Activated CD4-positive, alpha-beta T cell treated with anti-CD3 and anti-CD28 coated beads for 24 hours (primary cell): ENCODE data around the gene BHLHE41.

Source experiments
- DNase-seq, 2 donors: peaks; one replicate each; pipeline ENCODE4 v3.0.0-alpha.2; 2020; ENCODE audit warnings: low read depth in 2 of 2

The BHLHE41 gene

DNA sequence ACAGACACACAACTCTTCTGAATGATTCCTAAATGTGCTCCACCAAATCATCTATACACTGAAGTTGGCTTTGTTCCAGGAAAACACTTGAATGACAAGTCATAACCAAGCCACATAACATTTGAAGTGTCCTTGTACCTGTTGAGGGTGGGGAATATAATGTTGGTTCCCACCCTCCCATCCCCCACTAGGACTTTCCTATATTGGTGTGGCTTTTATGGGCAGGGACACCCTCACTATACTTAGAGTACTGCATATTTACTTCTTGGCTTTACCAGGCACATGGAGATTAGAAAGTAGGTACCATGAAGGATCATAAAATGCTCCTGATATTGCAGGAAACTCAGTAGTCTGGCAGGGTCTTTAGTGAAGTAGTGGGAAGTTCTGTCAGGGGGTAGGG is 9.7 kb upstream of the BHLHE41 start:
- no peak for DNase-seq

DNA sequence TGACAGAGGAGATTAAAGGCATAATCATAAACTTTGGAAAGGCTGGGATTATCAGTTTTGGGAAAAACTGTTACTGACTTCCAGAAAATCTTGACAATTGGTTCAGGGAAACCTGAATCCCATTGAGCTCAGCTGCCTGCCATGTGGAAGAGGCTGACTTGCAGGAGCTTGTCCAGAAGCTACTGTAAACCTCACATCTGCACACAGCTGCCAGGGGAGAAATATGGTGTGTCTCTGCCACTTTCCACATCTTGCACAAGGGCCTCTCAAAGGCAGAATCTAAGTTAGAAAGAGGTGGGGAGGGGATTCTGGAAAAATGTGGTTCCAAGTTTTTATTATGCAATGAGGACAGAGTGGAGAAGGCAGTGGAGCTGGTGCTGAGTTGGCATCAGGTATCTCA is 8.7 kb upstream of the BHLHE41 start:
- no peak for DNase-seq

DNA sequence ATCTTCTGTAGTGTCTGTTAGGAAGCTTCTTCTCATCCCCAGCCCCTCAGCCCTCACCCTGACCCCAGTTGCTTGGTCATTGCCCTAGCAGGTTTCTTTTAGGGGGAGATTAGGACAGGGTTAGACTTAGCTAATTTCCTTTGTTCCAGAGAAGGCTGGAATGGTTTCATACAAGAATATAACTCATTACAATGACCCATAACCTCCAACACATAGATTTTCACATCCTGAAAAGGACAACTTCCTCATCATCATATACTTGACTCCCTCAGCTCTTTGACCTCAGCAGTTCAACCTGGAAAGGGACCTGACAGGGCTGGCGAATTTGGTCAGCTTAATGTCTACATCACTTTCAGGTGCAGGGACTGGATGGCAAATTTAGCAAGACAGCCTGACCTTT is 8.0 kb upstream of the BHLHE41 start:
- no peak for DNase-seq

DNA sequence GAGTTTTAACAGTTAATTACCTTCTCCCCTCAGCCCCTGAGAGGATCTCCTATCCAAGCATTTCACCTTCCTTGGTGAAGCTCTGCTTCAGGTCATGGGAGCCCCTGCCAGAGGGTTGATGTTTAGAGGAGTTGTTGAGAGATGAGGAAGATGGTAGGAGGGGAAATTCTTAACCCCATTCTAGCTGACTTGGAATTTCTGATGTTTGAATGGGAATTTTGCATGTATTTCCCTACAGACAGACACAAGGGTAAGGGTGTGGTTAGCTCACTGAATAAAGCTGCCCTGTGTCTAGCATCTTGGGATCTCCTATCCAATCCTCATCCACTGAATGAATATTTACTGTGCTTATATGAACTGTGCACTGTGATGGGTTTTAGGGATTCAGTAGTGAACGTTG is 7.1 kb upstream of the BHLHE41 start:
- DNase-seq = no peak

GRCh38 chr12:26130728-26131127 is 5.9 kb upstream of the BHLHE41 start:
- no peak for DNase-seq

DNA sequence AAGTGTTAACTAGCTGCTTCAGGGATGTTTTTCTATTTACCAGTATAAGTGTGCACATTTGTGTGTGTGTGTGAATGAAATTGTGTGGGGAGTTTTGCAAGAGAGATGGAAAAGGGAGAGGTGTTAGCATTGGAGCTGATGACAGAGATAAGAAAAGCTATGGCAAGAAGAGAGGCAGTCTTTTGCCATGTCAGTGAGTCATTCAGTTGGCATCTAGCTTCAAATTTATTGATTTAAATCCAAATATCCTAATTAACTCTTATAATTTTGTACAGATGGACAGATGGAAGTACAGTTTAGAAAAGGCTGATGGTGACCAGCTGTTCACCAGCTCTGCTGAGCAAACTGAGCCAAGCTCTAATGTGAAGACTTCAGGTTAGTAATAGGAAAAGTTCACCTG is 3.3 kb upstream of the BHLHE41 start:
- DNase-seq = no peak

GRCh38 chr12:26127404-26127803 is 2.6 kb upstream of the BHLHE41 start:
- DNase-seq = no peak

GRCh38 chr12:26126340-26127284 is 1.8 kb upstream of the BHLHE41 start:
- peak in 1 of 2 donors; percentile 23 for DNase-seq

- peak in 1 of 2 donors; percentile 40 for DNase-seq
Measured at GRCh38 chr12:26125400-26126339, 833 bp upstream of the BHLHE41 start.

DNA sequence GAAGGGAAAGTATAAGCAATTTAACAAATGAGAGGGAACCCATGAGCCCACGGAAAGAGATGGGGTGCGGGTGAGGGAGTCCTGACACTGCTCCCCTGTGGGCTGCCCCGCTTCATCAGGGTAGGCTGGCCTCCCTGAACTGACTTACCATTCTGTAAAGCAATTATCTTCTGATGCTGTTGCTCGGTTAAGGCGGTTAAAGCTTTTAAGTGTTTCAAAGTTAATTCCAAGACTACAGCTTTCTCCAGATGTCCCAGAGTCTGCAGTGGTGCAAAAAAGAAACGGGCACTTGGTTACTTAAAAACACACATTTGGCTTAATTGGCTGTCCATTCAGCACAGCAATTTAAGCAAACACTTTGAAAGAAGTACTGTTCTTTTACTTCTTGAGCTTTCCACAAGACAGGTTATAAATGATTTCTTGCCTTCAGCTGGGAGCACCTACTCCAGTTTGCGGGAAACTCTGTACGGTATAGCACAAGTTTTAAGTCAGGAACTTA is 1.3 kb downstream of the BHLHE41 start:
- DNase-seq = no peak

DNA sequence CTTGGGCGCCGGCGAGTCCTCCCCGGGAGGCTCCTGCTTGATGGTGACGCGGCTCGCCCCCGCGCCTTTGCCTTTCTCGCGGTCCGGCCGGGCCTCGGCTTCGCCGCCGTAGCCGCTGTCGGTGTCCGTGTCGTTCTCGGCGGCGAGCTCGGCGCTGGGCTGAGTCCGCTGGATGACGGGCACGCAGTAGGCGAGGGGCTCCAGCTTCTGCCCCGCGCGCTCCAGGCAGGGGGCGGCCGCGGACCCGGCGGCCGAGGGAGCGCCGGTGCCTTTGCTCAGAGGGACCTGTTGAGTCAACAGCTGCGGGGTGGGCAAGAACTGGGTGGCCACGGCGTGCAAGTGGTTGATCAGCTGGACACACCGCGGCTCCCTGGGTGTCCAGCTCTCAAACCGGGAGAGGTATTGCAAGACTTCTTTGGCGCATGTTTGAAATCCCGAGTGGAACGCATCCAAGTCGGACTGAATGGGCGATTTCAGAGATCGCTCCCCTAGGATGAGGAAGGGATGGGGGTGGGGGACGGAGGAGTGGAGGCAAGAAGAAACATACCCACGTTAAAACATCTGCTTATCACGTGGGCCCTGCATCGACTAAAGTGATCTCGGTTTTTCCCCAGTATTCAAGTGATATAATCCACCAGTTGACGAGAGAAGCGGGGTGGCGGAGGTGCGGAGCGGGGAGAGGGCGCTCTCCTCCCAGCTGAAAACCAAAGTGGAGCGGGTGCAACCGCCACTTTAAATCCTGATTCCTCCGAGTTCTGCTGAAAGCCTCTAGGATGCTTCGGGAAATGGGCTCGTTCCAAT is 2.0 kb downstream of the BHLHE41 start:
- no peak for DNase-seq

- DNase-seq = no peak
Measured at GRCh38 chr12:26122061-26122680, 2.7 kb downstream of the BHLHE41 start.

GRCh38 chr12:26121323-26122060 is 3.3 kb downstream of the BHLHE41 start:
- DNase-seq = no peak

- no peak for DNase-seq
Measured at GRCh38 chr12:26120561-26121274, 4.1 kb downstream of the BHLHE41 start.

GRCh38 chr12:26119391-26119989 is 5.3 kb downstream of the BHLHE41 start:
- DNase-seq = no peak

DNA sequence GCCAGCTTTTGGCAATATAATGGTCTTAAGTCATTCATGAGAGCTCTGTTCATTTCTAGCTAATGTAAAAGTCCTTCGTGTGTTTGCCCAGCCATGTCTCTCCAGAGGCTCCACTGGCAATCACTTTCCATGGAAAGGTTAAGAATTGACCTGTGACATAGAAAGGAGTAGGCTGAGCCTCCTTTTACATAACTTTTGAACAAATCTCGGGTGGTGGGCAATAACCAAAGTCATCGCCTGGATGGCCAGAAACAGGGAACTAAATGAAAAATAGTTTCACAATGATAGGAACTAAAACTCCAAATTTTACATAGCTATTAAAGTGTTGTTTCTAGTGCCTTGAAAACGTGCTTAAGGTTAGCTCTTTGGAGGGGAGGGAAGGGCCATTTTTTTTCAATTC is 6.5 kb downstream of the BHLHE41 start:
- no peak for DNase-seq

- no peak for DNase-seq
Measured at GRCh38 chr12:26116829-26117715, 7.8 kb downstream of the BHLHE41 start.

DNA sequence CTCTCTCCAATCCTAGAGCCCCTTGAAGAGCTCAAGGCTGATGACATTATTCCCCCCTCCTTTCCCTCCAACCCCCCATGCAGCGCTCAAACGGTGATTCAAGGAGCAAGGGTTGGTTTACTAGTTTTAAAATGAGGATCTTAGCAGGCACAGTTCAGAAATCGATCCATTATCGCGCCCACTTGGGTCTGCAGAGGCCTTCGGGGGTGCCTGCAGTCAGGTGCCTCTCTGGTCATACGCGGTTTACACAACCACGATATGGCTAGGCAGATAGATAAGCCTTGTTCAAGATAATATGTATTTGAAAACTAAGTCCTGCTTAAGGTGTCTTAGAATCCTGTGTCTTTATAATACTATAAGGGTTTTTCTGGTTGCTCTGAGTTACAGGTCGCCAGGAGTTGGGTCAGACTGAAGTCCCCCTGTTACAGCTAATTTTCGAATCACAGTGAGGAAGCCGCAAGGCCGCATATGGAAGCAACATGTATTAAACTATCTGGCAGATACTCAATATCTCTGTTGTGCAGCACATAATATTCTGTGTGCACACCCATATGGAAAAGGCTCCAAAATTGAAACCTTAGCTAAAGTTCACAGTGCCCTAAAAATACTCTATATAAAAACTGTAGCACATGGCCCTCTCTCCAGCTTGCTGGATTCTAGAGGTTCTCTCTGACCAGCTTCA is 10.0 kb downstream of the BHLHE41 start:
- DNase-seq = no peak
